Vagina (tissue), 2 donors: ENCODE results near the gene SIGLEC7.

Source experiments
- POLR2A ChIP-seq, 2 donors: fragments of 450-650 bp; IDR thresholded peaks; one replicate each; pipeline ENCODE4 v1.6.1; 2017; ENCODE audit warnings: antibody characterized with exemption in 2 of 2, mild to moderate bottlenecking in 2 of 2, moderate library complexity in 2 of 2
- POLR2AphosphoS5 ChIP-seq, 2 donors: sonication (generic); formaldehyde crosslinking; IDR thresholded peaks; one replicate each; pipeline ENCODE4 v1.9.0; 2017; ENCODE audit warnings: antibody characterized with exemption in 2 of 2, mild to moderate bottlenecking in 2 of 2, low read depth in 1 of 2; ENCODE audit not compliant: insufficient read depth in 1 of 2
- TF ChIP-seq, protein P1 (sequence below), 3 experiments: fragments of 450-650 bp in 2 of 3; fragments of 200-600 bp in 1 of 3; sonication (generic) in 1 of 3; IDR thresholded peaks; one replicate each; pipeline ENCODE4 v1.5.1; 2017 to 2019; ENCODE audit warnings: antibody characterized with exemption in 3 of 3, mild to moderate bottlenecking in 2 of 3, moderate library complexity in 2 of 3

GRCh38 chr19:51172223-51172622 lies 30.1 kb downstream of the SIGLEC7 start:
- TF ChIP-seq, protein P1, sequence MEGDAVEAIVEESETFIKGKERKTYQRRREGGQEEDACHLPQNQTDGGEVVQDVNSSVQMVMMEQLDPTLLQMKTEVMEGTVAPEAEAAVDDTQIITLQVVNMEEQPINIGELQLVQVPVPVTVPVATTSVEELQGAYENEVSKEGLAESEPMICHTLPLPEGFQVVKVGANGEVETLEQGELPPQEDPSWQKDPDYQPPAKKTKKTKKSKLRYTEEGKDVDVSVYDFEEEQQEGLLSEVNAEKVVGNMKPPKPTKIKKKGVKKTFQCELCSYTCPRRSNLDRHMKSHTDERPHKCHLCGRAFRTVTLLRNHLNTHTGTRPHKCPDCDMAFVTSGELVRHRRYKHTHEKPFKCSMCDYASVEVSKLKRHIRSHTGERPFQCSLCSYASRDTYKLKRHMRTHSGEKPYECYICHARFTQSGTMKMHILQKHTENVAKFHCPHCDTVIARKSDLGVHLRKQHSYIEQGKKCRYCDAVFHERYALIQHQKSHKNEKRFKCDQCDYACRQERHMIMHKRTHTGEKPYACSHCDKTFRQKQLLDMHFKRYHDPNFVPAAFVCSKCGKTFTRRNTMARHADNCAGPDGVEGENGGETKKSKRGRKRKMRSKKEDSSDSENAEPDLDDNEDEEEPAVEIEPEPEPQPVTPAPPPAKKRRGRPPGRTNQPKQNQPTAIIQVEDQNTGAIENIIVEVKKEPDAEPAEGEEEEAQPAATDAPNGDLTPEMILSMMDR (IDR thresholded peaks at IDR 0.05) = no peak
- TF ChIP-seq POLR2AphosphoS5 (IDR thresholded peaks at IDR 0.05; ENCODE audit: insufficient read depth in 1 of 2, low read depth in 1 of 2) = no peak
- TF ChIP-seq POLR2A (IDR thresholded peaks at IDR 0.05) = no peak
